ENCODE measurements around the gene IL17RA.

GRCh38 chr22:17108256-17109112, 23.7 kb downstream of the IL17RA start:
- TF ChIP-seq EZH2 (IDR thresholded peaks at IDR 0.05; ENCODE audit: insufficient read depth, low read length) (no peak), CTCF (IDR thresholded peaks at IDR 0.05; ENCODE audit: insufficient read depth, low read depth, low read length) (no peak)

Data from astrocyte (in vitro differentiated cells and primary cell).